HepG2 (cell line): ENCODE data around the gene ACTN1. TPM values are rescaled to one million over a fixed set of nuclear protein-coding genes. Genes with fewer than 3 reads are reported as not detected.

Experiments
- ATAC-seq: fragments of 200-7000 bp; cut with Tn5 transposase; 3 replicates; pipeline ENCODE4 v1.9.1; 2020; ENCODE audit warnings: mild to moderate bottlenecking, moderate library complexity
- BruUV-seq: library from RNA; stranded (reverse); fragments of 400-500 nt; replicated peaks from 2 replicates; lab custom pipeline; 2021; lab: Mats Ljungman, UMichigan
- CTCF ChIA-PET: fragments of 300-600 bp; formaldehyde crosslinking; extraction: SDS; loops from one replicate; lab custom pipeline; 2021; ENCODE audit warnings: low total read pairs, inconsistent platforms, low intra/inter-chr PET ratio; lab: Yijun Ruan, JAX
- POLR2A ChIA-PET: fragments of 350-600 bp; sonication (Branson Sonifier 250); formaldehyde crosslinking; loops from one replicate; lab custom pipeline; 2020; ENCODE audit warnings: antibody characterized with exemption, inconsistent platforms; lab: Yijun Ruan, JAX
- DNase-seq: peaks from one replicate; pipeline ENCODE4 v3.0.0-alpha.2; 2015; ENCODE audit warnings: low spot score
- FAIRE-seq: peaks from 3 replicates; lab custom pipeline; 2011; peaks lifted over from hg19 to GRCh38; lab: Jason Lieb, UNC
- H2AFZ ChIP-seq: one replicate; pipeline ENCODE4 v1.6.1; 2011; ENCODE audit warnings: low read length, inconsistent platforms
- H3K27ac ChIP-seq: fragments of 300-600 bp; 3 replicates; pipeline ENCODE4 v1.8.0; 2011; ENCODE audit warnings: mixed run types, mild to moderate bottlenecking, mixed read lengths, low read length, inconsistent platforms; ENCODE audit not compliant: insufficient read depth; ENCODE audit errors: extremely low read length
- H3K27me3 ChIP-seq, 2 experiments: fragments of 200-600 bp in 1 of 2; 2 replicates in 1 of 2; 3 replicates in 1 of 2; pipeline versions ENCODE4 v1.6.0 to v1.8.0; 2011; ENCODE audit warnings: low read length in 2 of 2, mild to moderate bottlenecking in 2 of 2, moderate library complexity in 2 of 2, inconsistent platforms in 1 of 2; ENCODE audit not compliant: insufficient read depth in 2 of 2, control insufficient read depth in 1 of 2
- H3K36me3 ChIP-seq, 2 experiments: fragments of 200-600 bp in 1 of 2; replicated peaks in 1 of 2; 2 replicates in 1 of 2; 3 replicates in 1 of 2; pipeline versions ENCODE4 v1.5.1 to v1.8.0; 2011; ENCODE audit warnings: low read length in 2 of 2, inconsistent platforms in 1 of 2; ENCODE audit not compliant: insufficient read depth in 2 of 2, control insufficient read depth in 1 of 2
- H3K4me1 ChIP-seq: 2 replicates; pipeline ENCODE4 v1.5.1; 2012; ENCODE audit warnings: low read length, inconsistent platforms; ENCODE audit not compliant: insufficient read depth
- H3K4me2 ChIP-seq: 2 replicates; pipeline ENCODE4 v1.6.0; 2011; ENCODE audit warnings: low read depth, low read length, inconsistent platforms
- H3K4me3 ChIP-seq, 3 experiments: fragments of 200-600 bp in 1 of 3; sonication (generic), shearing (Covaris generic) in 1 of 3; replicated peaks in 1 of 3; 2 replicates each; pipeline ENCODE4 v1.5.1; 2011 to 2016; ENCODE audit warnings: low read length in 3 of 3, inconsistent platforms in 2 of 3, low read depth in 2 of 3, mild to moderate bottlenecking in 2 of 3, control low read depth in 1 of 3, mixed read lengths in 1 of 3; ENCODE audit not compliant: insufficient read depth in 1 of 3
- H3K79me2 ChIP-seq: one replicate; pipeline ENCODE4 v1.6.1; 2011; ENCODE audit warnings: low read length, inconsistent platforms; ENCODE audit not compliant: insufficient read depth
- H3K9ac ChIP-seq: 2 replicates; pipeline ENCODE4 v1.6.0; 2011; ENCODE audit warnings: mild to moderate bottlenecking, low read depth, low read length, inconsistent platforms; ENCODE audit not compliant: insufficient read depth
- H3K9me3 ChIP-seq: 2 replicates; pipeline ENCODE4 v1.5.1; 2012; ENCODE audit warnings: mild to moderate bottlenecking, low read length
- H4K20me1 ChIP-seq: 2 replicates; pipeline ENCODE4 v1.6.0; 2011; ENCODE audit warnings: inconsistent platforms, mild to moderate bottlenecking, low read length, moderate library complexity; ENCODE audit not compliant: insufficient read depth
- TOE1 ChIP-seq: sonication (generic); formaldehyde crosslinking; IDR thresholded peaks from 2 replicates; pipeline ENCODE4 v1.4.0; 2020; ENCODE audit warnings: mild to moderate bottlenecking, missing genetic modification reagents
- ZNF224 ChIP-seq: sonication (generic); formaldehyde crosslinking; IDR thresholded peaks from 2 replicates; pipeline ENCODE4 v1.5.0; 2020; ENCODE audit warnings: mild to moderate bottlenecking, missing genetic modification reagents
- WGBS: methylation state at CpG from one replicate; pipeline ENCODE4 v1.1.6; 2017; ENCODE audit warnings: low lambda C conversion rate; 5-methylcytosine and 5-hydroxymethylcytosine counted together
- in situ Hi-C: cut with HindIII; loops from 2 replicates; pipeline ENCODE4 v1.10.0; 2017; ENCODE audit warnings: low pct_unique_long_range_greater_than_20kb; ENCODE audit not compliant: extremely low pct_ligation_motif_present
- intact Hi-C: fragments of 100-400 bp; cut with micrococcal nuclease; formaldehyde crosslinking; loops from one replicate; pipeline ENCODE4 v1.10.0; 2022; ENCODE audit not compliant: unreplicated experiment
- polyA plus RNA-seq, 8 experiments: library from polyadenylated mRNA; depleted of rRNA in 3 of 8; stranded (reverse) in 7 of 8; unstranded in 1 of 8; fragments of >200 nt; fragmentation: Illumina TruSeq in 4 of 8; extraction: Trizol in 4 of 8; gene quantifications; 2 replicates each; pipeline versions ENCODE4 v1.2.1 to v1.2.3, GENCODE V29; 2011 to 2016; ENCODE audit warnings: low read depth in 4 of 8, missing spikeins in 1 of 8, mixed read lengths in 1 of 8; ENCODE audit not compliant: insufficient read depth in 1 of 8
- total RNA-seq, 5 experiments: library from RNA; depleted of rRNA; stranded (reverse); fragments of >200 nt; fragmentation: Illumina TruSeq; extraction: Trizol; gene quantifications; 2 replicates each; pipeline ENCODE4 v1.2.3, GENCODE V29; 2016; ENCODE audit warnings: low read depth in 1 of 5
- TF ChIP-seq, protein P1 (sequence below), 2 experiments: fragments of 450-650 bp in 1 of 2; sonication (generic) in 1 of 2; formaldehyde crosslinking in 1 of 2; IDR thresholded peaks; 2 replicates each; pipeline versions ENCODE4 v1.6.1 to v1.8.0; 2016 to 2022; ENCODE audit warnings: antibody characterized with exemption in 1 of 2, mild to moderate bottlenecking in 1 of 2, missing genetic modification reagents in 1 of 2
- TF ChIP-seq, protein P2 (sequence below), 2 experiments: sonication (generic) in 1 of 2; formaldehyde crosslinking in 1 of 2; IDR thresholded peaks; 2 replicates each; pipeline versions ENCODE4 v1.4.0 to v1.6.1; 2016 to 2020; ENCODE audit warnings: borderline replicate concordance in 1 of 2, low read depth in 1 of 2, mild to moderate bottlenecking in 1 of 2, missing genetic modification reagents in 1 of 2
- TF ChIP-seq, protein P3 (sequence below): fragments of 450-650 bp; IDR thresholded peaks from 2 replicates; pipeline ENCODE4 v1.6.1; 2017; ENCODE audit warnings: mild to moderate bottlenecking

Gene ACTN1
- total and polyA plus RNA-seq, 2 of the 13 experiments (the other 11 are each of a cell fraction or from before 2014, with no cell fraction given), result 58.6 to 162 TPM

DNA sequence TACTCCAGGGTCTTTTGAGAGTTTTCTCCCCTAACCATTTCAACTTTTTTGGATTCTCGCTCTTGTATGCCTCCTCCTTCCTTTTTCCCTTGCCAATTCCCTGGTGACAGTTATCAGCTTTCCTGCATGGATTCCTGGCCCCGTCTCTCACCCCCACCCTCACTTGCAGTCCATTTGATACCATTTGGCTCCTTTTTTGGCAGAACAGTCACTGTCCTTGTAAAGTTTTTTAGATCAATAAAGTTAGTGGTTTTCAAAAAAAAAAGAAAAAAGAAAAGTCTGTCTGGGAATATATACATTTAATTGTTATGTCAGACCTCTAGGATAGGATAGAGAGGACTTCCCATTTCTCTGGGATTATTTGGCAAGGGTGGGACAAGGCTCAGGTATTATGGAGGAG lies 42.1 kb downstream of the ACTN1 start (continued):
- TF ChIP-seq, protein P1, sequence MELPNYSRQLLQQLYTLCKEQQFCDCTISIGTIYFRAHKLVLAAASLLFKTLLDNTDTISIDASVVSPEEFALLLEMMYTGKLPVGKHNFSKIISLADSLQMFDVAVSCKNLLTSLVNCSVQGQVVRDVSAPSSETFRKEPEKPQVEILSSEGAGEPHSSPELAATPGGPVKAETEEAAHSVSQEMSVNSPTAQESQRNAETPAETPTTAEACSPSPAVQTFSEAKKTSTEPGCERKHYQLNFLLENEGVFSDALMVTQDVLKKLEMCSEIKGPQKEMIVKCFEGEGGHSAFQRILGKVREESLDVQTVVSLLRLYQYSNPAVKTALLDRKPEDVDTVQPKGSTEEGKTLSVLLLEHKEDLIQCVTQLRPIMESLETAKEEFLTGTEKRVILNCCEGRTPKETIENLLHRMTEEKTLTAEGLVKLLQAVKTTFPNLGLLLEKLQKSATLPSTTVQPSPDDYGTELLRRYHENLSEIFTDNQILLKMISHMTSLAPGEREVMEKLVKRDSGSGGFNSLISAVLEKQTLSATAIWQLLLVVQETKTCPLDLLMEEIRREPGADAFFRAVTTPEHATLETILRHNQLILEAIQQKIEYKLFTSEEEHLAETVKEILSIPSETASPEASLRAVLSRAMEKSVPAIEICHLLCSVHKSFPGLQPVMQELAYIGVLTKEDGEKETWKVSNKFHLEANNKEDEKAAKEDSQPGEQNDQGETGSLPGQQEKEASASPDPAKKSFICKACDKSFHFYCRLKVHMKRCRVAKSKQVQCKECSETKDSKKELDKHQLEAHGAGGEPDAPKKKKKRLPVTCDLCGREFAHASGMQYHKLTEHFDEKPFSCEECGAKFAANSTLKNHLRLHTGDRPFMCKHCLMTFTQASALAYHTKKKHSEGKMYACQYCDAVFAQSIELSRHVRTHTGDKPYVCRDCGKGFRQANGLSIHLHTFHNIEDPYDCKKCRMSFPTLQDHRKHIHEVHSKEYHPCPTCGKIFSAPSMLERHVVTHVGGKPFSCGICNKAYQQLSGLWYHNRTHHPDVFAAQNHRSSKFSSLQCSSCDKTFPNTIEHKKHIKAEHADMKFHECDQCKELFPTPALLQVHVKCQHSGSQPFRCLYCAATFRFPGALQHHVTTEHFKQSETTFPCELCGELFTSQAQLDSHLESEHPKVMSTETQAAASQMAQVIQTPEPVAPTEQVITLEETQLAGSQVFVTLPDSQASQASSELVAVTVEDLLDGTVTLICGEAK (IDR thresholded peaks at IDR 0.05), result peak; percentile 69
- TF ChIP-seq, protein P1 (CRISPR knock-in tag; IDR thresholded peaks at IDR 0.05), result peak; percentile 73

DNA sequence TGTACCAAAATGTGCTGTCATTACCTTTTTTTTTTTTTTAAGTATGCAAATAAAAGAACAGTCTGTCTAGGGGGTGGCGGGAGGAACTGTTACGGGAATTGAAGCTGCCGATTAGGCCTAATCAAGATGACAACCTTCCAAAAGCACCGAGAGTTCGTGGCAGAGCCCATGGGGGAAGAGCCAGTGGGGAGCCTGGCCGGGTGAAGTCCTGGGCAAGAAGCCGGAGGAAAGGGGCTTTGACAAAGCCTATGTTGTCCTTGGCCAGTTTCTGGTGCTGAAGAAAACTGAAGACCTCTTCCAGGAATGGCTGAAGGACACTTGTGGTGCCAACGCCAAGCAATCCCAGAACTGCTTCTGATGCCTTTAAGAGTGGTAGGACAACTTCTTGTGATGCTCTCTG lies 42.6 kb downstream of the ACTN1 start:
- CTCF ChIA-PET, result no interaction called here
- Histone ChIP-seq H3K27ac (no peak overlapping the region), H3K9ac (no peak overlapping the region), H2AFZ (no peak overlapping the region), H3K9me3 (no peaks in the 10 kb centered on the region), H3K36me3 (peaks cover 13 to 18% of the 10 kb centered on the region in 2 experiments; a peak in 4 of 5 replicates), H3K4me2 (no peak overlapping the region), H3K4me3 (no peak overlapping the region), H3K79me2 (peaks cover 89% of the 10 kb centered on the region), H3K4me1 (peaks cover 68% of the 10 kb centered on the region), H4K20me1 (peaks cover 8% of the 10 kb centered on the region; the same call in 1 of the 2 replicates), H3K27me3 (no peaks in the 10 kb centered on the region)
- ATAC-seq, result no peak
- 96% methylated on average over 7 of the region's 8 CpGs for WGBS
- intact Hi-C loops, result no loop called here
- no TSS peak for BruUV-seq
- no peak for FAIRE-seq
- POLR2A ChIA-PET, result no interaction called here
- in situ Hi-C loops, result no loop called here
- no peak for DNase-seq
- no peak for TF ChIP-seq ZNF224 (CRISPR knock-in tag)
- no peak for TF ChIP-seq TOE1 (CRISPR knock-in tag)
- TF ChIP-seq, protein P2, sequence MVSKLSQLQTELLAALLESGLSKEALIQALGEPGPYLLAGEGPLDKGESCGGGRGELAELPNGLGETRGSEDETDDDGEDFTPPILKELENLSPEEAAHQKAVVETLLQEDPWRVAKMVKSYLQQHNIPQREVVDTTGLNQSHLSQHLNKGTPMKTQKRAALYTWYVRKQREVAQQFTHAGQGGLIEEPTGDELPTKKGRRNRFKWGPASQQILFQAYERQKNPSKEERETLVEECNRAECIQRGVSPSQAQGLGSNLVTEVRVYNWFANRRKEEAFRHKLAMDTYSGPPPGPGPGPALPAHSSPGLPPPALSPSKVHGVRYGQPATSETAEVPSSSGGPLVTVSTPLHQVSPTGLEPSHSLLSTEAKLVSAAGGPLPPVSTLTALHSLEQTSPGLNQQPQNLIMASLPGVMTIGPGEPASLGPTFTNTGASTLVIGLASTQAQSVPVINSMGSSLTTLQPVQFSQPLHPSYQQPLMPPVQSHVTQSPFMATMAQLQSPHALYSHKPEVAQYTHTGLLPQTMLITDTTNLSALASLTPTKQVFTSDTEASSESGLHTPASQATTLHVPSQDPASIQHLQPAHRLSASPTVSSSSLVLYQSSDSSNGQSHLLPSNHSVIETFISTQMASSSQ (IDR thresholded peaks at IDR 0.05; ENCODE audit: low read depth), result no peak
- TF ChIP-seq, protein P2 (CRISPR knock-in tag; IDR thresholded peaks at IDR 0.05; ENCODE audit: borderline replicate concordance), result no peak
- TF ChIP-seq, protein P3, sequence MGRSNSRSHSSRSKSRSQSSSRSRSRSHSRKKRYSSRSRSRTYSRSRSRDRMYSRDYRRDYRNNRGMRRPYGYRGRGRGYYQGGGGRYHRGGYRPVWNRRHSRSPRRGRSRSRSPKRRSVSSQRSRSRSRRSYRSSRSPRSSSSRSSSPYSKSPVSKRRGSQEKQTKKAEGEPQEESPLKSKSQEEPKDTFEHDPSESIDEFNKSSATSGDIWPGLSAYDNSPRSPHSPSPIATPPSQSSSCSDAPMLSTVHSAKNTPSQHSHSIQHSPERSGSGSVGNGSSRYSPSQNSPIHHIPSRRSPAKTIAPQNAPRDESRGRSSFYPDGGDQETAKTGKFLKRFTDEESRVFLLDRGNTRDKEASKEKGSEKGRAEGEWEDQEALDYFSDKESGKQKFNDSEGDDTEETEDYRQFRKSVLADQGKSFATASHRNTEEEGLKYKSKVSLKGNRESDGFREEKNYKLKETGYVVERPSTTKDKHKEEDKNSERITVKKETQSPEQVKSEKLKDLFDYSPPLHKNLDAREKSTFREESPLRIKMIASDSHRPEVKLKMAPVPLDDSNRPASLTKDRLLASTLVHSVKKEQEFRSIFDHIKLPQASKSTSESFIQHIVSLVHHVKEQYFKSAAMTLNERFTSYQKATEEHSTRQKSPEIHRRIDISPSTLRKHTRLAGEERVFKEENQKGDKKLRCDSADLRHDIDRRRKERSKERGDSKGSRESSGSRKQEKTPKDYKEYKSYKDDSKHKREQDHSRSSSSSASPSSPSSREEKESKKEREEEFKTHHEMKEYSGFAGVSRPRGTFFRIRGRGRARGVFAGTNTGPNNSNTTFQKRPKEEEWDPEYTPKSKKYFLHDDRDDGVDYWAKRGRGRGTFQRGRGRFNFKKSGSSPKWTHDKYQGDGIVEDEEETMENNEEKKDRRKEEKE, result no peak
